Smooth muscle cell (in vitro differentiated cells): ENCODE data around the gene BTBD10. TPM values are rescaled to one million over a fixed set of nuclear protein-coding genes. Genes with fewer than 3 reads are reported as not detected.
A peak's percentile ranks its signal among the peaks of the same experiment; 100 is the strongest.

Experiments
- DNase-seq: peaks from one replicate; lab custom pipeline; 2025; ENCODE audit not compliant: unreplicated experiment; lab: John Stamatoyannopoulos, UW
- H2AFZ ChIP-seq: fragments of 200-600 bp; sonication (generic); 2 replicates; pipeline ENCODE4 v1.6.0; 2016; ENCODE audit warnings: antibody characterized with exemption, low read depth, mild to moderate bottlenecking
- H3F3A ChIP-seq: fragments of 200-600 bp; sonication (generic); 2 replicates; pipeline ENCODE4 v1.6.0; 2017; ENCODE audit warnings: antibody characterized with exemption, low read depth
- H3K27ac ChIP-seq: fragments of 200-600 bp; sonication (generic); 2 replicates; pipeline ENCODE4 v1.5.1; 2016; ENCODE audit warnings: low read depth, mild to moderate bottlenecking
- H3K27me3 ChIP-seq: fragments of 200-600 bp; sonication (generic); 2 replicates; pipeline ENCODE4 v1.6.1; 2016; ENCODE audit warnings: low read depth, mild to moderate bottlenecking
- H3K36me3 ChIP-seq: fragments of 200-600 bp; sonication (generic); 2 replicates; pipeline ENCODE4 v1.5.1; 2016; ENCODE audit warnings: low read depth
- H3K4me1 ChIP-seq: fragments of 200-600 bp; sonication (generic); 2 replicates; pipeline ENCODE4 v1.5.1; 2016; ENCODE audit warnings: low read depth
- H3K4me2 ChIP-seq: fragments of 200-600 bp; sonication (generic); 2 replicates; pipeline ENCODE4 v1.6.0; 2016; ENCODE audit warnings: mild to moderate bottlenecking
- H3K4me3 ChIP-seq: fragments of 200-600 bp; sonication (generic); 2 replicates; pipeline ENCODE4 v1.5.1; 2016; ENCODE audit warnings: mild to moderate bottlenecking
- H3K79me2 ChIP-seq: fragments of 200-600 bp; sonication (generic); 2 replicates; pipeline ENCODE4 v1.6.0; 2016; ENCODE audit warnings: low read depth, mild to moderate bottlenecking
- H3K9ac ChIP-seq: fragments of 200-600 bp; sonication (generic); 2 replicates; pipeline ENCODE4 v1.6.0; 2016; ENCODE audit warnings: low read depth
- H3K9me3 ChIP-seq: fragments of 200-600 bp; sonication (generic); replicated peaks from 2 replicates; pipeline ENCODE4 v1.5.1; 2016; ENCODE audit warnings: low read depth
- H4K20me1 ChIP-seq: fragments of 200-600 bp; sonication (generic); 2 replicates; pipeline ENCODE4 v1.6.0; 2016; ENCODE audit warnings: low read depth
- WGBS: methylation state at CpG from one replicate; pipeline ENCODE4 v1.1.7; 2016; ENCODE audit warnings: low lambda C conversion rate; 5-methylcytosine and 5-hydroxymethylcytosine counted together
- polyA plus RNA-seq: library from polyadenylated mRNA; unstranded; fragments of >200 nt; fragmentation: Nextera tagmentation; extraction: Ambion mirVana; gene quantifications from 2 replicates; pipeline ENCODE4 v1.2.1, GENCODE V29; 2016
- total RNA-seq: library from RNA; depleted of rRNA; stranded (reverse); fragments of >200 nt; gene quantifications from 2 replicates; pipeline ENCODE4 v1.2.3, GENCODE V29; 2014
- TF ChIP-seq, protein P1 (sequence below): fragments of 200-600 bp; sonication (generic); IDR thresholded peaks from 2 replicates; pipeline ENCODE4 v1.5.1; 2017; ENCODE audit warnings: borderline replicate concordance, mild to moderate bottlenecking, antibody characterized with exemption; ENCODE audit not compliant: insufficient read depth, poor library complexity, severe bottlenecking

The BTBD10 gene
- total and polyA plus RNA-seq, 2 experiments from 2014 or later, result 22.3 to 48.5 TPM

GRCh38 chr11:13465909-13466371 is 2.9 kb upstream of the BTBD10 start:
- Histone ChIP-seq H3K9ac (no peak overlapping the region), H3K36me3 (no peaks in the 10 kb centered on the region), H2AFZ (peak overlapping the region; percentile 75), H3K4me3 (no peak overlapping the region), H3K27ac (no peak overlapping the region), H3K79me2 (peaks cover 16% of the 10 kb centered on the region), H3K9me3 (no peaks in the 10 kb centered on the region), H3F3A (no peaks in the 10 kb centered on the region), H3K4me1 (peaks cover 8% of the 10 kb centered on the region), H4K20me1 (no peaks in the 10 kb centered on the region), H3K27me3 (no peaks in the 10 kb centered on the region), H3K4me2 (peak overlapping the region; percentile 62)
- DNase-seq, result no peak
- TF ChIP-seq, protein P1, sequence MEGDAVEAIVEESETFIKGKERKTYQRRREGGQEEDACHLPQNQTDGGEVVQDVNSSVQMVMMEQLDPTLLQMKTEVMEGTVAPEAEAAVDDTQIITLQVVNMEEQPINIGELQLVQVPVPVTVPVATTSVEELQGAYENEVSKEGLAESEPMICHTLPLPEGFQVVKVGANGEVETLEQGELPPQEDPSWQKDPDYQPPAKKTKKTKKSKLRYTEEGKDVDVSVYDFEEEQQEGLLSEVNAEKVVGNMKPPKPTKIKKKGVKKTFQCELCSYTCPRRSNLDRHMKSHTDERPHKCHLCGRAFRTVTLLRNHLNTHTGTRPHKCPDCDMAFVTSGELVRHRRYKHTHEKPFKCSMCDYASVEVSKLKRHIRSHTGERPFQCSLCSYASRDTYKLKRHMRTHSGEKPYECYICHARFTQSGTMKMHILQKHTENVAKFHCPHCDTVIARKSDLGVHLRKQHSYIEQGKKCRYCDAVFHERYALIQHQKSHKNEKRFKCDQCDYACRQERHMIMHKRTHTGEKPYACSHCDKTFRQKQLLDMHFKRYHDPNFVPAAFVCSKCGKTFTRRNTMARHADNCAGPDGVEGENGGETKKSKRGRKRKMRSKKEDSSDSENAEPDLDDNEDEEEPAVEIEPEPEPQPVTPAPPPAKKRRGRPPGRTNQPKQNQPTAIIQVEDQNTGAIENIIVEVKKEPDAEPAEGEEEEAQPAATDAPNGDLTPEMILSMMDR, result peak; percentile 52
- 15% methylated on average over 6 of the region's 6 CpGs for WGBS

GRCh38 chr11:13463779-13464290 is 813 bp upstream of the BTBD10 start:
- peak overlapping the region; percentile 94 for H2AFZ ChIP-seq
- H3K79me2 ChIP-seq, result peaks cover 34% of the 10 kb centered on the region
- H3K4me2 ChIP-seq, result peak overlapping the region; percentile 88
- no peaks in the 10 kb centered on the region for H3K36me3 ChIP-seq
- peak overlapping the region; percentile 85 for H3K4me3 ChIP-seq
- H3K27ac ChIP-seq, result peak overlapping the region; percentile 72
- WGBS, result 27% methylated on average over 12 of the region's 12 CpGs
- DNase-seq, result no peak
- H3K9ac ChIP-seq, result peak overlapping the region; percentile 88
- TF ChIP-seq, protein P1, result no peak
- H4K20me1 ChIP-seq, result peaks cover 14% of the 10 kb centered on the region
- peaks cover 8% of the 10 kb centered on the region for H3K4me1 ChIP-seq
- no peaks in the 10 kb centered on the region for H3K9me3 ChIP-seq
- H3K27me3 ChIP-seq, result no peaks in the 10 kb centered on the region
- no peaks in the 10 kb centered on the region for H3F3A ChIP-seq

DNA sequence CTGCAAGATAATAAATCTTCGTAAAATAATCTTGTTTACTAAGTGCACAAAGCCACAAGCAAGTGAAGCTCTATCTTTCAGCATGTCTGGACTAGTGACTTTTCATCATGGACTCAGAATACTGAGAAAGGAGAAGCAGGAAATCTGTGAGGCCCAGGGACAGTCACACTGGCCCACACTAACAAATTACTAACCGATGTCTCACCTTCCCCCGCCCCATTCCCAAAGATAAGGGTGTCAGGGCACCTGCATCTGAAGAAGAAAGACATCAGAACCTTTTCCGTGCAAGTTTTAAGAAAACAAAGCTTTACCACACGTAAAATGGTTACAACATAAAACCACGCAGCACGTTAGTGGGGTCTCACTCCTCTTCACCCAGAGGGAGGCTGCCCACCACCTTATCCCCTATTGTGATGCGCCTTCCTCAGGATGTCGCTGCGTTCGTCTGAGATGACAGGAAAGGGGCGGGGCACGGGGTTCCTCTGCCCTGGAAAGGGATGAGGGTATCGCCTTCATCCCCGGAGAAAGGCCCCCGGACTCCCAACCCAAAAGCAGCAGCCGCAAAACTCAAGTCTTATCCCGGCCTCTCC is 616 bp downstream of the BTBD10 start:
- Histone ChIP-seq H3K4me2 (peak overlapping the region; percentile 88), H2AFZ (peak overlapping the region; percentile 94), H3K4me3 (peak overlapping the region; percentile 85), H3K4me1 (peaks cover 8% of the 10 kb centered on the region), H3K9ac (peak overlapping the region; percentile 88), H3K27me3 (no peaks in the 10 kb centered on the region), H3K79me2 (peaks cover 48% of the 10 kb centered on the region), H3F3A (no peaks in the 10 kb centered on the region), H3K27ac (peak overlapping the region; percentile 72), H3K36me3 (no peaks in the 10 kb centered on the region), H4K20me1 (peaks cover 29% of the 10 kb centered on the region), H3K9me3 (no peaks in the 10 kb centered on the region)
- WGBS, result 2% methylated on average over 18 of the region's 18 CpGs
- DNase-seq, result no peak
- TF ChIP-seq, protein P1, result no peak
